ENCODE data around the gene ATF6. TPM values are rescaled to one million over a fixed set of nuclear protein-coding genes. Genes with fewer than 3 reads are reported as not detected.

ATF6 gene
- total and polyA plus RNA-seq, 2 of the 8 experiments (the other 6 are each of a cell fraction or from before 2014, with no cell fraction given) = 4.6 to 10.0 TPM

DNA sequence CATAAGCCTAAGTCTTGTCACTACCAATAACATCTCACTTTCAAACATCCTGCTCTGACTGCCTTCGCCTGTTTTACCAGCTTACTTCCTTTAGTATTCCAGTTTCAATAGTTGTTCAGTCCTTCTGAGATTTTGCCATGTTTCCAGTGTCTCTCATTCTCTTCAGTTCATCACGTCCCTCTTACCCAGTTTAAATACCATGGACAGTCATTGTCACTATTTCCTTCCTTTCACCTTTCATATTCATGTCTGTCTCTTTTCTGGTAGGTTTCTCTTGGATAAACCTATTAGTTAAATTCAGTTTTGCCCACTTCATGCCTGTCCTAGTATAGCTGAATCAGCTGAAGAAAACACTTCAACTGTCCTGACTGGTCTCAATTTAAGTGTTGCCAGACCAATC is 5.9 kb downstream of the ATF6 start:
- no peak overlapping the region for H3K4me2 ChIP-seq (ENCODE audit: insufficient read depth in 1 of 2, low read depth in 2 of 2, low read length in 2 of 2)

More for the DNA sequence above, 5.9 kb downstream of the ATF6 start:
- TF ChIP-seq TCF12 (IDR thresholded peaks at IDR 0.05; ENCODE audit: low read depth, low read length) = no peak
- no peak for TF ChIP-seq RBBP5 (IDR thresholded peaks at IDR 0.05; ENCODE audit: borderline replicate concordance, low read depth, low read length)
- no peak for TF ChIP-seq BCL11A (IDR thresholded peaks at IDR 0.05; ENCODE audit: low read depth in 2 of 2, low read length in 2 of 2)
- no peak for TF ChIP-seq POLR2A (IDR thresholded peaks at IDR 0.05; ENCODE audit: control extremely low read depth in 1 of 2, low read depth in 2 of 2, low read length in 2 of 2)
- TF ChIP-seq, protein P1, sequence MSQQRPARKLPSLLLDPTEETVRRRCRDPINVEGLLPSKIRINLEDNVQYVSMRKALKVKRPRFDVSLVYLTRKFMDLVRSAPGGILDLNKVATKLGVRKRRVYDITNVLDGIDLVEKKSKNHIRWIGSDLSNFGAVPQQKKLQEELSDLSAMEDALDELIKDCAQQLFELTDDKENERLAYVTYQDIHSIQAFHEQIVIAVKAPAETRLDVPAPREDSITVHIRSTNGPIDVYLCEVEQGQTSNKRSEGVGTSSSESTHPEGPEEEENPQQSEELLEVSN (IDR thresholded peaks at IDR 0.05) = no peak
- no peak for TF ChIP-seq CHD1 (IDR thresholded peaks at IDR 0.05; ENCODE audit: low read depth, low read length)
- TF ChIP-seq HDAC2 (IDR thresholded peaks at IDR 0.05; ENCODE audit: borderline replicate concordance in 1 of 2, low read depth in 2 of 2, low read length in 2 of 2) = no peak
- TF ChIP-seq KDM4A (IDR thresholded peaks at IDR 0.05; ENCODE audit: low read depth, low read length, severe bottlenecking) = no peak
- no peak for TF ChIP-seq YY1 (IDR thresholded peaks at IDR 0.05; ENCODE audit: low read depth, low read length)
- TF ChIP-seq SP2 (IDR thresholded peaks at IDR 0.05; ENCODE audit: low read length) = no peak
- no peak for TF ChIP-seq GTF2F1 (IDR thresholded peaks at IDR 0.05; ENCODE audit: borderline replicate concordance, low read depth, low read length)
- TF ChIP-seq CHD2 (IDR thresholded peaks at IDR 0.05; ENCODE audit: low read length) = no peak
- Histone ChIP-seq H3K4me3 (ENCODE audit: extremely low read depth in 1 of 4, insufficient read depth in 2 of 4, low read depth in 3 of 4, low read length in 4 of 4) (no peak overlapping the region), H3K9ac (replicated peaks in 1 of 4; ENCODE audit: extremely low read depth in 1 of 4, low read depth in 3 of 4, low read length in 3 of 4) (no peak overlapping the region), H3K27ac (ENCODE audit: low read depth, low read length) (no peak overlapping the region), H3K4ac (replicated peaks; ENCODE audit: insufficient read length, low read depth, low read length) (no peak overlapping the region), H3K9me3 (ENCODE audit: insufficient read depth in 2 of 2, low read depth in 1 of 2, low read length in 1 of 2) (no peaks in the 10 kb centered on the region), H2BK12ac (ENCODE audit: low read depth, low read length) (no peak overlapping the region), H3K23me2 (ENCODE audit: low read depth, low read length) (no peaks in the 10 kb centered on the region; the same call in 1 of the 2 replicates), H4K91ac (replicated peaks; ENCODE audit: insufficient read length, low read length) (no peak overlapping the region), H2BK20ac (ENCODE audit: low read length) (no peak overlapping the region), H3K23ac (ENCODE audit: insufficient read length) (no peak overlapping the region), H2BK5ac (ENCODE audit: low read depth, low read length) (no peak overlapping the region), H4K5ac (ENCODE audit: insufficient read length, low read depth, low read length) (no peak overlapping the region), H4K8ac (ENCODE audit: extremely low read depth, insufficient read depth, low read length) (no peak overlapping the region), H3K27me3 (replicated peaks in 1 of 4; ENCODE audit: control insufficient read depth in 3 of 4, extremely low read depth in 1 of 4, insufficient read depth in 3 of 4, low read length in 3 of 4) (no peaks in the 10 kb centered on the region), H3K14ac (ENCODE audit: insufficient read length) (no peak overlapping the region), H4K20me1 (replicated peaks in 1 of 2; ENCODE audit: control insufficient read depth in 1 of 2, insufficient read depth in 2 of 2, low read length in 2 of 2) (no peaks in the 10 kb centered on the region), H3K79me1 (ENCODE audit: low read depth, low read length) (no peaks in the 10 kb centered on the region; the same call in 1 of the 2 replicates), H3K56ac (replicated peaks; ENCODE audit: insufficient read length, low read depth, low read length) (no peak overlapping the region), H2BK15ac (ENCODE audit: low read length) (no peak overlapping the region), H3K36me3 (ENCODE audit: control insufficient read depth in 2 of 4, insufficient read depth in 4 of 4, low read length in 3 of 4) (no peaks in the 10 kb centered on the region), H3K4me1 (replicated peaks in 1 of 4; ENCODE audit: control insufficient read depth in 3 of 4, insufficient read depth in 4 of 4, low read length in 3 of 4) (no peaks in the 10 kb centered on the region), H2AK5ac (ENCODE audit: low read depth, low read length) (no peak overlapping the region), H2BK120ac (replicated peaks; ENCODE audit: low read depth, low read length) (no peak overlapping the region), H3K18ac (ENCODE audit: extremely low read depth, low read length) (no peak overlapping the region), H3K79me2 (ENCODE audit: control insufficient read depth in 1 of 2, insufficient read depth in 2 of 2, low read length in 2 of 2) (peaks cover 0 to 4% of the 10 kb centered on the region in 2 experiments; a peak in 1 of 4 replicates), H2AFZ (ENCODE audit: low read length) (no peak overlapping the region)
- POLR2A ChIA-PET (ENCODE audit: partially characterized antibody) = no interaction called here
- DNase-seq (ENCODE audit: low read depth in 1 of 2, low spot score in 2 of 2) = no peak
- WGBS, 2 experiments (ENCODE audit: extremely low coverage in 1 of 2, insufficient coverage in 1 of 2, insufficient read length in 1 of 2, insufficient replicate concordance in 2 of 2, low coverage in 1 of 2, low lambda C conversion rate in 2 of 2, missing lambda C conversion rate in 1 of 2) = 92% methylated on average over 2 of the region's 2 CpGs; no CpG with 5 or more reads in 1 of the 2 experiments
- CTCF ChIA-PET (ENCODE audit: partially characterized antibody) = interaction anchor here (0.6 to 1.1 kb wide), 4 partner anchors 9 to 265 kb away, joined by 3 to 5 read pairs (median 4); no protein-coding TSS in a partner anchor
- FAIRE-seq = no peak

Measured in H1 (cell line).